HUES6 (cell line): ENCODE results near the gene KANK2.
"Not testable (repeated sequence)": the region's sequence is repeated elsewhere in the genome, so short reads cannot be mapped to it uniquely, and the experiment has no call there.

Experiments
- H3K27ac ChIP-seq: 2 replicates; pipeline ENCODE4 v1.7.0; 2013; ENCODE audit warnings: low read depth, mild to moderate bottlenecking, low read length, inconsistent platforms
- H3K27me3 ChIP-seq: 2 replicates; pipeline ENCODE4 v1.6.1; 2013; ENCODE audit warnings: low read length; ENCODE audit not compliant: control insufficient read depth, insufficient read depth
- H3K36me3 ChIP-seq: 2 replicates; pipeline ENCODE4 v1.6.1; 2013; ENCODE audit warnings: low read length; ENCODE audit not compliant: control insufficient read depth, insufficient read depth
- H3K4me1 ChIP-seq: 2 replicates; pipeline ENCODE4 v1.6.1; 2013; ENCODE audit warnings: low read length; ENCODE audit not compliant: control insufficient read depth, insufficient read depth
- H3K4me3 ChIP-seq: 2 replicates; pipeline ENCODE4 v1.5.1; 2013; ENCODE audit warnings: low read depth, low read length
- H3K9ac ChIP-seq: one replicate; pipeline ENCODE4 v1.6.1; 2013; ENCODE audit warnings: mild to moderate bottlenecking, low read length
- H3K9me3 ChIP-seq: 2 replicates; pipeline ENCODE4 v1.6.1; 2013; ENCODE audit warnings: low read depth, low read length; ENCODE audit not compliant: control insufficient read depth, insufficient read depth

KANK2 gene

DNA sequence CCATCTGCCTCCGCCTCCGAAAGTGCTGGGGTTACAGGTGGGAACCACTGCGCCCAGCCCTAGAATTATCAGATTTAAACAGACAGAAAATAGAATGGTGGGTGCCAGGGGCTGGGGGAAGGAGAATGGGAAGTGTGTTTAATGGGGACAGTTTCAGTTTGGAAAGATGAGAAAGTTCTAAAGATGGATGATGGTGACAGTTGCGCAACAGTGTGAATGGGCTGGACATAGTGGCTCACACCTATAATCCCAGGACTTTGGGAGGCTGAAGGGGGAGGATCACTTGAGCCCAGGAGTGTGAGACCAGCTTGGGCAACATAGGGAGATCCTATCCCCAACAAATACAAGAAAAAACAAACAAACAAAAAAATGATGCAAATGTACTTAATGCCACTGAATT, 15.9 kb downstream of the KANK2 start:
- Histone ChIP-seq H3K4me1 (peaks cover 4% of the 10 kb centered on the region; the same call in 1 of the 2 replicates), H3K36me3 (peaks cover 29% of the 10 kb centered on the region), H3K4me3 (no peak overlapping the region), H3K27me3 (no peaks in the 10 kb centered on the region), H3K27ac (no peak overlapping the region), H3K9ac (no peak overlapping the region), H3K9me3 (no peaks in the 10 kb centered on the region; the same call in 1 of the 2 replicates)

GRCh38 chr19:11180975-11181374, 16.4 kb downstream of the KANK2 start:
- H3K27ac ChIP-seq, H3K4me1 ChIP-seq, H3K9ac ChIP-seq, H3K27me3 ChIP-seq, H3K9me3 ChIP-seq, H3K4me3 ChIP-seq: not testable (repeated sequence)
- H3K36me3 ChIP-seq: peaks cover 34% of the 10 kb centered on the region

- no peaks in the 10 kb centered on the region for H3K27me3 ChIP-seq
- H3K9ac ChIP-seq: no peak overlapping the region
- no peak overlapping the region for H3K4me3 ChIP-seq
- peaks cover 4% of the 10 kb centered on the region; the same call in 1 of the 2 replicates for H3K4me1 ChIP-seq
- H3K36me3 ChIP-seq: peaks cover 33% of the 10 kb centered on the region
- no peak overlapping the region for H3K27ac ChIP-seq
- no peaks in the 10 kb centered on the region; the same call in 1 of the 2 replicates for H3K9me3 ChIP-seq
Measured at GRCh38 chr19:11180346-11180745, 17.0 kb downstream of the KANK2 start.

DNA sequence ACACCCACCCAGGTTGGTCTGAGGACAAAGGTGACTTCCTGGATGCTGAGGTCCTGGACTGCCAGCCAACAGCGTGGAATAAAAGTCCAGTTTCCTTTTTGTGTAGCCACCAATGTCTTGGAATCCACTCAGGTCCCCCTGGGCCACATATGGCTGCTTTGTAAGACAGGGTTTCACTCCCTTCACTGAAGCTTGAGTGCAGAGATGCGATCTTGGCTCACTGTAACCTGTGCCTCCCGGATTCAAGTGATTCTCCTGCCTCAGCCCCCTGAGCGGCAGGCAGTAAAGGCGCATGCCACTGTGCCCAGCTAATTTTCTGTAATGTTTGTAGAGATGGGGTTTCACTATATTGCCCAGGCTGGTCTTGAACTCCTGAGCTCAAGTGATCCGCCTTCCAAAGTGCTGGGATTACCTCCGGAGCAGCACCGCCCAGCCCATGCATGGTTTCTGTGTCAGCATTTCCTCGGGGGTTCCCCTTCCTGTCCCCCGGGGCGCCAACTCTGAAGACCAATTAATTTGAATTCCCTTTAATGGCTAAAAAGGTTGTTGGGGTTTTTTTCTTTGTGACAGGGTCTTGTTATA, 17.5 kb downstream of the KANK2 start:
- H3K27ac ChIP-seq: peak overlapping the region; percentile 65; the same call in 1 of the 2 replicates
- H3K27me3 ChIP-seq: no peaks in the 10 kb centered on the region
- no peak overlapping the region for H3K4me3 ChIP-seq
- no peak overlapping the region for H3K9ac ChIP-seq
- peaks cover 4% of the 10 kb centered on the region; the same call in 1 of the 2 replicates for H3K4me1 ChIP-seq
- peaks cover 36% of the 10 kb centered on the region for H3K36me3 ChIP-seq
- H3K9me3 ChIP-seq: no peaks in the 10 kb centered on the region; the same call in 1 of the 2 replicates

DNA sequence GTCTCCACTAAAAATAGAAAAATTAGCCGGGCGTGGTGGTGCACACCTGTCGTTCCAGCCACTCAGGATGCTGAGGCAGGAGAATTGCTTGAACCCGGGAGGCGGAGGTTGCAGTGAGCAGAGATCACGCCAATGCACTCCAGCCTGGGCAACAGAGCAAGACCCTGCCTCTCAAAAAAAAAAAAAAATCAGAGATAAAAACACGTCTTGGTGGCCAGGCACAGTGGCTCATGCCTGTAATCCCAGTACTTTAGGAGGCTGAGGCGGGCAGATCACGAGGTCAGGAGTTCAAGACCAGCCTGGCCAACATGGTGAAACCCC, 18.2 kb downstream of the KANK2 start:
- H3K27ac ChIP-seq, H3K9me3 ChIP-seq, H3K4me1 ChIP-seq, H3K9ac ChIP-seq, H3K27me3 ChIP-seq, H3K4me3 ChIP-seq: not testable (repeated sequence)
- peaks cover 43% of the 10 kb centered on the region for H3K36me3 ChIP-seq

- H3K36me3 ChIP-seq: peaks cover 52% of the 10 kb centered on the region
Measured at GRCh38 chr19:11177592-11177991, 19.8 kb downstream of the KANK2 start.

GRCh38 chr19:11176466-11177193, 20.7 kb downstream of the KANK2 start:
- Histone ChIP-seq H3K4me3 (no peak overlapping the region), H3K27ac (no peak overlapping the region), H3K4me1 (peaks cover 4% of the 10 kb centered on the region; the same call in 1 of the 2 replicates), H3K36me3 (peaks cover 57% of the 10 kb centered on the region), H3K9ac (no peak overlapping the region), H3K9me3 (no peaks in the 10 kb centered on the region), H3K27me3 (no peaks in the 10 kb centered on the region)

More at GRCh38 chr19:11177592-11177991, 19.8 kb downstream of the KANK2 start:
- Histone ChIP-seq H3K9me3 (no peaks in the 10 kb centered on the region), H3K4me3 (no peak overlapping the region), H3K9ac (no peak overlapping the region), H3K27me3 (no peaks in the 10 kb centered on the region), H3K4me1 (peaks cover 4% of the 10 kb centered on the region; the same call in 1 of the 2 replicates), H3K27ac (no peak overlapping the region)

GRCh38 chr19:11175920-11176319, 21.4 kb downstream of the KANK2 start:
- Histone ChIP-seq H3K27ac (no peak overlapping the region), H3K4me3 (no peak overlapping the region), H3K36me3 (peaks cover 57% of the 10 kb centered on the region), H3K4me1 (peaks cover 4% of the 10 kb centered on the region; the same call in 1 of the 2 replicates), H3K9ac (no peak overlapping the region), H3K9me3 (no peaks in the 10 kb centered on the region), H3K27me3 (no peaks in the 10 kb centered on the region)

GRCh38 chr19:11174336-11174735, 23.0 kb downstream of the KANK2 start:
- Histone ChIP-seq H3K4me1 (no peaks in the 10 kb centered on the region), H3K9ac (no peak overlapping the region), H3K4me3 (no peak overlapping the region), H3K27ac (no peak overlapping the region), H3K36me3 (peaks cover 63% of the 10 kb centered on the region), H3K27me3 (no peaks in the 10 kb centered on the region), H3K9me3 (no peaks in the 10 kb centered on the region)

GRCh38 chr19:11173516-11174155, 23.7 kb downstream of the KANK2 start:
- no peak overlapping the region for H3K9ac ChIP-seq
- H3K4me3 ChIP-seq: no peak overlapping the region
- no peaks in the 10 kb centered on the region for H3K27me3 ChIP-seq
- H3K36me3 ChIP-seq: peaks cover 66% of the 10 kb centered on the region
- H3K4me1 ChIP-seq: no peaks in the 10 kb centered on the region
- H3K9me3 ChIP-seq: no peaks in the 10 kb centered on the region
- no peak overlapping the region for H3K27ac ChIP-seq

- Histone ChIP-seq H3K36me3 (peaks cover 67% of the 10 kb centered on the region), H3K27ac (no peak overlapping the region), H3K9ac (no peak overlapping the region), H3K9me3 (no peaks in the 10 kb centered on the region), H3K4me3 (no peak overlapping the region), H3K4me1 (no peaks in the 10 kb centered on the region), H3K27me3 (no peaks in the 10 kb centered on the region)
Measured at GRCh38 chr19:11172576-11172975, 24.8 kb downstream of the KANK2 start.
